Upper lobe of left lung (tissue), 6 donors: ENCODE results near the gene RPL31. TPM values are rescaled to one million over a fixed set of nuclear protein-coding genes. Genes with fewer than 3 reads are reported as not detected.

Experiments used
- ATAC-seq, 2 donors: fragments of 200-7000 bp; cut with Tn5 transposase; one replicate each; pipeline ENCODE4 v1.9.1; 2022; ENCODE audit warnings: mild to moderate bottlenecking in 2 of 2, moderate library complexity in 2 of 2; ENCODE audit not compliant: low FRiP score in 2 of 2
- DNase-seq, 2 donors: peaks; one replicate each; pipeline ENCODE4 v3.0.0-alpha.2; 2019 to 2020
- H3K27ac ChIP-seq, 4 donors: fragments of 200-600 bp; sonication (generic); one replicate each; pipeline ENCODE4 v1.5.1; 2016 to 2019
- H3K27me3 ChIP-seq, 4 donors: fragments of 200-600 bp; sonication (generic); one replicate each; pipeline ENCODE4 v1.5.1; 2017 to 2019
- H3K36me3 ChIP-seq, 4 donors: fragments of 200-600 bp; sonication (generic); one replicate each; pipeline ENCODE4 v1.5.1; 2016 to 2019
- H3K4me1 ChIP-seq, 4 donors: fragments of 200-600 bp; sonication (generic); one replicate each; pipeline ENCODE4 v1.5.1; 2018 to 2019
- H3K4me3 ChIP-seq, 4 donors: fragments of 200-600 bp; sonication (generic); one replicate each; pipeline ENCODE4 v1.5.1; 2017 to 2019; ENCODE audit warnings: mild to moderate bottlenecking in 2 of 4, moderate library complexity in 1 of 4
- H3K9me3 ChIP-seq, 4 donors: fragments of 200-600 bp; sonication (generic); one replicate each; pipeline ENCODE4 v1.5.1; 2018 to 2019
- CTCF ChIP-seq, 6 experiments: fragments of 450-650 bp in 4 of 6; fragments of 200-600 bp in 2 of 6; sonication (generic) in 2 of 6; IDR thresholded peaks; one replicate each; pipeline ENCODE4 v1.5.1; 2016 to 2019; ENCODE audit warnings: antibody characterized with exemption in 6 of 6
- EP300 ChIP-seq, 4 donors: sonication (generic); formaldehyde crosslinking; IDR thresholded peaks; one replicate each; pipeline ENCODE4 v1.5.1; 2017; ENCODE audit warnings: antibody characterized with exemption in 4 of 4, control low read depth in 2 of 4
- POLR2A ChIP-seq, 4 donors: fragments of 450-650 bp; IDR thresholded peaks; one replicate each; pipeline ENCODE4 v1.5.1; 2016 to 2017; ENCODE audit warnings: antibody characterized with exemption in 4 of 4, mild to moderate bottlenecking in 2 of 4
- POLR2AphosphoS5 ChIP-seq, 2 donors: sonication (generic); formaldehyde crosslinking; IDR thresholded peaks; one replicate each; pipeline ENCODE4 v1.5.1; 2017; ENCODE audit warnings: antibody characterized with exemption in 2 of 2
- WGBS, 2 donors: methylation state at CpG; one replicate each; pipeline ENCODE4 v1.1.5; 2017 to 2018; 5-methylcytosine and 5-hydroxymethylcytosine counted together
- total RNA-seq, 6 donors: library from RNA; depleted of rRNA in 4 of 6; stranded (reverse); fragments of >200 nt in 4 of 6; gene quantifications; one replicate each; pipeline versions ENCODE4 v1.1.0 to v1.2.1, GENCODE V29; 2016 to 2021
- donor health status: DM: no; HTN: no; CAD: no; lungs with moderate emphysema.
- donor health status: DM: no; HTN: yes; CAD: no; lungs with severe emphysema.

Gene RPL31
- total RNA-seq, 6 donors from 2014 or later: 422 to 1,166 (median 1,010) TPM

GRCh38 chr2:101004620-101005325 lies 2.7 kb downstream of the RPL31 start:
- ATAC-seq: no peak
- Histone ChIP-seq H3K4me3 (no peak overlapping the region), H3K4me1 (peaks cover 13 to 41% (median 23%) of the 10 kb centered on the region in 4 donors), H3K9me3 (no peaks in the 10 kb centered on the region), H3K27me3 (no peaks in the 10 kb centered on the region), H3K27ac (no peak overlapping the region), H3K36me3 (peaks cover 39 to 65% (median 49%) of the 10 kb centered on the region in 4 donors)
- WGBS, 2 donors: 91 to 93% methylated on average over 10 to 12 of the region's 12 CpGs
- TF ChIP-seq POLR2A (IDR thresholded peaks at IDR 0.05): no peak
- no peak for TF ChIP-seq CTCF (IDR thresholded peaks at IDR 0.05)
- no peak for TF ChIP-seq EP300 (IDR thresholded peaks at IDR 0.05)
- TF ChIP-seq POLR2AphosphoS5 (IDR thresholded peaks at IDR 0.05): no peak
- no peak for DNase-seq

DNA sequence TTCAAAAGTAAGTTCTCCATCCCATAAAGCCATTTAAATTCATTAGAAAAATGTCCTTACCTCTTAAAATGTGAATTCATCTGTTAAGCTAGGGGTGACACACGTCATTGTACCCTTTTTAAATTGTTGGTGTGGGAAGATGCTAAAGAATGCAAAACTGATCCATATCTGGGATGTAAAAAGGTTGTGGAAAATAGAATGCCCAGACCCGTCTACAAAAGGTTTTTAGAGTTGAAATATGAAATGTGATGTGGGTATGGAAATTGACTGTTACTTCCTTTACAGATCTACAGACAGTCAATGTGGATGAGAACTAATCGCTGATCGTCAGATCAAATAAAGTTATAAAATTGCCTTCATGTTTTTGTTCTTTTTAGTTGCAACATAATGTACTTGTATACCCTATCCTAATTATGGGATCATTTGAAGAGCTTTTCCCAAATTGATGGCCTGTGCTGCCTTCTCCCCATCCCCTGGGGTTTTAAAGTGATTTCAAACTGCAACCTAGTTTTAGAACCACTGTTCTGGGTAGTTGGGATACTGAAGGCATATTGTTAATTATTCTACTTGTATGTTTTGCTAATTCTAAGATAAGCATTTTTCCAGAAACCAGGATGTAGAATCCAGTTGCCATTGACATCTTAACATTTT lies 4.1 kb downstream of the RPL31 start:
- H3K27ac ChIP-seq: no peak overlapping the region
- DNase-seq (no peak), ATAC-seq (no peak)
- no peak overlapping the region for H3K4me3 ChIP-seq
- peaks cover 39 to 79% (median 59%) of the 10 kb centered on the region in 4 donors for H3K36me3 ChIP-seq
- 85 to 86% methylated on average over 4 of the region's 4 CpGs for WGBS, 2 donors
- peaks cover 13 to 40% (median 23%) of the 10 kb centered on the region in 4 donors for H3K4me1 ChIP-seq
- TF ChIP-seq POLR2A (IDR thresholded peaks at IDR 0.05) (no peak), EP300 (IDR thresholded peaks at IDR 0.05) (no peak), CTCF (IDR thresholded peaks at IDR 0.05) (no peak), POLR2AphosphoS5 (IDR thresholded peaks at IDR 0.05) (no peak)
- H3K27me3 ChIP-seq: no peaks in the 10 kb centered on the region
- no peaks in the 10 kb centered on the region for H3K9me3 ChIP-seq

DNA sequence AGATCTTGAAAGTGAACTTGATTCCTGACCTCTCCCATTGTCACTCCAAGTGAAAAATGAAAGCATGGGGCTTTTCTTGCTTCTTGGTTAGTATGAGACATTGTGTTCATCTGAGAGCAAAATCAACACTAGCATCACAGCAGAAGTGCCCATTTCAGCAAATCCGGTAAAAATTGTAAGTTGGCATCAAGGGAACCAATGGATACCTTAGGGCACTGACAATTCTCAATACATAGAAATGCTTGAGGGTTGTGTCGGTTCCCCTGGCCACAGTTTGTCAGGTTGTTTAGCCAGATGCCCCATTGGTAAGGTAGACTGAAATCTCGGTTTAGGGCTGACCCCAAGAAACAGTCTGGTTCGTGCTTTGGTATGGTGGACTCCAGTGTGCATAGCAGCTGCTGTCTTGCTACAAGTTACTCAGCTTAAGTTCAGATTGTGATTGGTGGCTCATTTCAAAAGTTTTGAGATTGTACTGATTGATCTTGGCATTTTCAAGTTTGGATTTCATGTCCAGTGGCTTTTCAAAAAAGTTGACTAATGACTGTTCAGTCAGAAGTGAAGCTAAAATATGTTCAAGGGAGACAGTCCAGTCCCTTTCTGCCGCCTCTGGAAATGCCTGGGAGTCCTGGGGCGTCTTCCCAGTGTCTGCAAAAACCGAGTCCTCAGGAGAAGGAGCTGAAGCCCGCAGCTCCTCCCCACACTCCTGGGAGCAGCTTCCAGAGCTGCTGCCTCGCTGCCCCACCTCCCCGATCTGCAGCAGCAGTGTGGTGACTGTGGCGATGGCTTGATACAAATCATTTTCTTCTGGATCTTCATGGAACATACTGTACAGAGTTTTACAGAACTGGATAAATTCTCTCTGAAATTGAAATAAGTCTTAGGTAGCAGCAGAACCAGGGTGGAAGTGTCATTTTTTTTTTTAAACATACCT lies 5.6 kb downstream of the RPL31 start:
- ATAC-seq: no peak
- TF ChIP-seq POLR2A (IDR thresholded peaks at IDR 0.05) (no peak), EP300 (IDR thresholded peaks at IDR 0.05) (no peak), CTCF (IDR thresholded peaks at IDR 0.05) (no peak), POLR2AphosphoS5 (IDR thresholded peaks at IDR 0.05) (no peak)
- peaks cover 13 to 33% (median 19%) of the 10 kb centered on the region in 4 donors for H3K4me1 ChIP-seq

DNA sequence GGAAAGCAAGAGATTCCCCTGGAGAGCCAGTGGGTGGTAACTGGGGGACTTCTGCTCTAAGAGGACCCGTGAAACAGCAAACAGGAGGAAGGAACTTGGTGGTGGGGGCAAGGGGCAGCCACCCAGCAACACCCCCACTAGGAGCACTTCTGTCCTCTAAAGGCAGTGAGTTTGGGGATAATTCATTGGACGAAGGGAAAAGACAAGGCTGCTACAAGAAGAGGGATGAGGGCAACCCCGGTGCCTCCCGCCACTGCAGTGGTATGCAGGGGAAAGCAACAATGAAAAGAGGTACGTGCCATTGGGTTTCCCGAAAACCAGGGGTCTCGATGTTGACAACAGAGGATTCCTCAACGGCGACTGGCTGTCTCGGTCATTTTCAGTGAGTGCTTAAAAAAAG lies 9.1 kb downstream of the RPL31 start:
- Histone ChIP-seq H3K27me3 (no peaks in the 10 kb centered on the region), H3K36me3 (peaks cover 14 to 71% (median 40%) of the 10 kb centered on the region in 4 donors), H3K4me1 (no peaks in the 10 kb centered on the region), H3K4me3 (no peak overlapping the region), H3K9me3 (no peaks in the 10 kb centered on the region), H3K27ac (no peak overlapping the region)
- 88 to 89% methylated on average over 10 of the region's 10 CpGs for WGBS, 2 donors
- TF ChIP-seq POLR2AphosphoS5 (IDR thresholded peaks at IDR 0.05): no peak
- no peak for TF ChIP-seq CTCF (IDR thresholded peaks at IDR 0.05)
- TF ChIP-seq POLR2A (IDR thresholded peaks at IDR 0.05): no peak
- TF ChIP-seq EP300 (IDR thresholded peaks at IDR 0.05): no peak
- no peak for DNase-seq
- no peak for ATAC-seq

More for the DNA sequence above, 5.6 kb downstream of the RPL31 start:
- 82 to 87% methylated on average over 11 of the region's 11 CpGs for WGBS, 2 donors
- peaks cover 39 to 85% (median 61%) of the 10 kb centered on the region in 4 donors for H3K36me3 ChIP-seq
- H3K9me3 ChIP-seq: no peaks in the 10 kb centered on the region
- no peaks in the 10 kb centered on the region for H3K27me3 ChIP-seq
- no peak for DNase-seq
- H3K4me3 ChIP-seq: no peak overlapping the region
- peak overlapping the region in 1 of 4 donors; percentile 3 for H3K27ac ChIP-seq
